KOPT-K1 (cell line): ENCODE results near the gene SFR1.

ENCODE experiments used
- H3K27ac ChIP-seq: fragments of 200-600 bp; sonication (generic); 2 replicates; pipeline ENCODE4 v1.5.1; 2016; ENCODE audit warnings: antibody characterized with exemption, mild to moderate bottlenecking, low read depth, low read length; ENCODE audit not compliant: poor library complexity, severe bottlenecking
- H3K36me3 ChIP-seq: fragments of 200-600 bp; sonication (generic); 2 replicates; pipeline ENCODE4 v1.5.1; 2017; ENCODE audit warnings: antibody characterized with exemption, mild to moderate bottlenecking, low read length, moderate library complexity; ENCODE audit not compliant: insufficient read depth
- H3K9me3 ChIP-seq: fragments of 200-600 bp; sonication (generic); 2 replicates; pipeline ENCODE4 v1.5.1; 2017; ENCODE audit warnings: antibody characterized with exemption, low read length, mild to moderate bottlenecking; ENCODE audit not compliant: insufficient read depth, poor library complexity, severe bottlenecking

SFR1 gene, protein sequence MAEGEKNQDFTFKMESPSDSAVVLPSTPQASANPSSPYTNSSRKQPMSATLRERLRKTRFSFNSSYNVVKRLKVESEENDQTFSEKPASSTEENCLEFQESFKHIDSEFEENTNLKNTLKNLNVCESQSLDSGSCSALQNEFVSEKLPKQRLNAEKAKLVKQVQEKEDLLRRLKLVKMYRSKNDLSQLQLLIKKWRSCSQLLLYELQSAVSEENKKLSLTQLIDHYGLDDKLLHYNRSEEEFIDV

DNA sequence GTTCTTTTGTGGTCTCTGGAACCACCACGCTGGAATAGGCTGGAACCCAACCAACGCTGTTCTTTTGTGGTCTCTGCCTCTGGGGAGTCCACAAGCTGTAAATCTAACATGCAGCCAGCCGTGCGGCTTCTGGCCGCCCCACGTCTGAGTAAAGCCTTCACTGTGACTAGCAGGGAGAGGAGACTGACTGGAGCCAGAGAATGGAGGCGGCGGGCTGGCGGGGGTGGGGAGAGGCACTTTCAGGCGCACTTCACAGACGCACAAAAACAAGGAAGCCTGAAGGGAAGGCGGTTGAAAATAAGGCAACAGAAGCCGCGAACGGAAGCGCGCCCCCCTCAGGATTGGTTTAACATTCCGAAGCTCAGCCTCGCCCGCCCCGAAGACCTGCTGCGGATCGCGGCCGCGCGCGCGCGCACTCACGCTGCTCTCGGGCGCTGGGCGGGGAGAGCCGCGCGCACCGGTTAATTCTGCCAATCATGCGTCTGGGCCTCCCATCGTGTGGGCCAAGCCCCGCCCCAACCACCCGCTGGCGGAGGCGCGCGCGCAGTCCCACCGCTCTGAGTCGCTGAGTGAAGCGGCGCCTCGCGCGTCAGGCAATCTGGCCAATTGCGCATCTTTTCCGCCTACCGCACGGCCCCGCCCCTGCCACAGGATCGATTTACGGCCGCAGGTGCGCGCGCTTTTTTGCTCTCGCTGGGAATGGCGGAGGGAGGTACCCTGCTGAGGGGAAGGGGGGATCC lies at the start of gene SFR1:
Gene SFR1 (plus strand): TSS at position 687 of the 740 bp plus-strand sequence. CDS start 13 bp downstream, at position 700.
- Histone ChIP-seq H3K9me3 (no peaks in the 10 kb centered on the region), H3K36me3 (peaks cover 14% of the 10 kb centered on the region; the same call in 1 of the 2 replicates), H3K27ac (peak within 1 kb of the TSS; percentile 94)

DNA sequence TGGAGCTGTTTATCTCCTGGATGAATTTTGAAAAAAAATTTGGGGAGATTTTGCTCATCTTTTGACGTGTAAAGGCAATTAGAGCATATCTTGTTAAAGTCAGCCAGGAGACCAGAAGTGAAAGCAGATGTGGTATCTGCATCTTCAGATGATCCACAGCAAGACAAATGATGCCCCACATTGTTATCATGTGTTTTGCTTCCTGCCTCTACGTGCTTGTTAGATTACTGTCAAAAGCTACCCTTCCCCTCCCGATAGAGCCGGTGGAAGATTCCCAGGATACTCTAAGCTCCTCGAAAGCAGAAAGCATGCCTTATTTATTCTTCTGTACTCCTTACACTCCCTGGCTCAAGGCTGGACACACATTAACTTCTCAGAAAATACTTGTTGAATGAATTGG lies 49.2 kb upstream of the SFR1 start:
- Histone ChIP-seq H3K27ac (no peak overlapping the region), H3K9me3 (no peaks in the 10 kb centered on the region)

DNA sequence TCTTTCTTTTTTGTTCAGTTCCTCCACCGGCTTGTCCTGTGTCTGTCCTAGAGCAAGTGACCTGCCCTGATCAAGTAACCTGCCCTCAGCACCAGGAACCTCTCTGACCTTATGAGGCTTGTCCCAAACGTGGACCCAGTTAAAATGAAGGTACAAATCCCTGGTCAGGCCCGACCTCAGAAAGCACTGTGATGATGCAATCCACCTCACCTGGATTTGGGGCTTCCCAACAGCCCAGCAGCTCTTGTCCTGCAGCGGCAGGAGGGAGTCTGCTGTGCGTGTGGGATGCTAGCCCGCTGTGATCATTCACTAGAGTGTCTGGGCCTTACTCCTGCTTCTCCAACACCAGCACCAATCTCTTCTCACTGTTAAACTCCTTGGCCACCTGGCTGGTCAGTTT lies 47.5 kb upstream of the SFR1 start:
- Histone ChIP-seq H3K36me3 (no peaks in the 10 kb centered on the region), H3K27ac (no peak overlapping the region), H3K9me3 (no peaks in the 10 kb centered on the region)

More for the DNA sequence above, 49.2 kb upstream of the SFR1 start:
- no peaks in the 10 kb centered on the region for H3K36me3 ChIP-seq

- Histone ChIP-seq H3K27ac (no peak overlapping the region), H3K9me3 (no peaks in the 10 kb centered on the region), H3K36me3 (no peaks in the 10 kb centered on the region)
Observed at GRCh38 chr10:104076743-104077160, 45.2 kb upstream of the SFR1 start.

GRCh38 chr10:104077247-104077646 lies 44.7 kb upstream of the SFR1 start:
- H3K27ac ChIP-seq: no peak overlapping the region
- no peaks in the 10 kb centered on the region for H3K36me3 ChIP-seq
- H3K9me3 ChIP-seq: no peaks in the 10 kb centered on the region

GRCh38 chr10:104077663-104078151 lies 44.3 kb upstream of the SFR1 start:
- no peak overlapping the region for H3K27ac ChIP-seq
- H3K36me3 ChIP-seq: no peaks in the 10 kb centered on the region
- no peaks in the 10 kb centered on the region for H3K9me3 ChIP-seq

- H3K36me3 ChIP-seq: no peaks in the 10 kb centered on the region
- no peak overlapping the region for H3K27ac ChIP-seq
- no peaks in the 10 kb centered on the region for H3K9me3 ChIP-seq
Observed at GRCh38 chr10:104080762-104081161, 41.2 kb upstream of the SFR1 start.

DNA sequence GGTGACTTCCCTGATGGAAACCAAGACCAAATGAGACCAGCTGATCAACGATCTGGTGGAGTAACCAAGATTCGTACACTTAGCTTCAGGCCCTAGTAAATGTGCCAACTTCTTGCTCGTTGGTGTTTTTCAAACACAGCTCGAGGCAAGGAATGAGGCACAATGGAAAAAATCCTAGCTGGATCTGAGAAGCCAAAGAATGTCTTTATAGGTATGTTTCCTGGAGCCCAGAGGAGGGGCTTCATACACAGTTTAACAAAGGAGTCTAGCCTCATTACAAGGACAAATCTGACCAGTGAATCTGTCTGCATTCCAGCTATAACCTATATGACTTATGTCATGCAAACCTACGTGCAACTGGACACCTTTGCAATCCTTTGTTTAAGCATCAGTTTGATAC lies 40.0 kb upstream of the SFR1 start:
- H3K36me3 ChIP-seq: no peaks in the 10 kb centered on the region
- no peak overlapping the region for H3K27ac ChIP-seq
- no peaks in the 10 kb centered on the region for H3K9me3 ChIP-seq

DNA sequence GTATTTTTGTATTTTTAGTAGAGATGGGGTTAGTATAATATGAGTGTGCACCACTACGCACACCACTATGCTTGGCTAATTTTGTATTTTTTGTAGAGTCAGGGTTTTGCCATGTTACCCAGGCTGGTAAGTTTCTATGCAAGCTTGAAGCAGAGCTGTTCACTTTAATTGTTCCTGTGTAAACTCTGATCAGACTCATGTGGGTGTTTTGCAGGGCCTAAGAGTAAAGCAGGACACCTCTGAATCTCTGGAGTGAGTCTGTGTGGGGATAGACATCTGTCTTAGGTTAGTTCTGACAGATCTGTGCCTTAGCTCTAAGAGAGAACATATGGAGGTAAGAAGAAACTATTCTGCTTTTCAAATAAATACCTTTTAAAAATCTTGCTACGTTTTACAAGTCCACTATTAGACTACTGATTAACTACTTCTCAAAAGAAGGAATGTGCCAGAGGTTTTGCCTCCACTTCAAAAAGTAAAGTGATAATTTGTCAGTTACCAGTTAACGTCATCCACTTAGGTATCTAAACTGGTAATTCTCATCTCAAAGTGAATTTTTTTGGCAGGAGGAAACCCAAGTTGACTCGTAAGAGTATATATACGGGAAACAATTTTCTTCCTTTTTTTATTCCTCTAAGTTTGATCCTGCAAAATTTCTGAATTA lies 37.4 kb upstream of the SFR1 start:
- no peaks in the 10 kb centered on the region for H3K9me3 ChIP-seq
- H3K36me3 ChIP-seq: no peaks in the 10 kb centered on the region
- no peak overlapping the region for H3K27ac ChIP-seq

GRCh38 chr10:104085801-104086400 lies 36.1 kb upstream of the SFR1 start, which contains the start of gene COL17A1:
COL17A1 (minus strand) TSS chr10:104085880; CDS start chr10:104080673, 5,207 bp downstream.
- no peak within 1 kb of the TSS for H3K27ac ChIP-seq

DNA sequence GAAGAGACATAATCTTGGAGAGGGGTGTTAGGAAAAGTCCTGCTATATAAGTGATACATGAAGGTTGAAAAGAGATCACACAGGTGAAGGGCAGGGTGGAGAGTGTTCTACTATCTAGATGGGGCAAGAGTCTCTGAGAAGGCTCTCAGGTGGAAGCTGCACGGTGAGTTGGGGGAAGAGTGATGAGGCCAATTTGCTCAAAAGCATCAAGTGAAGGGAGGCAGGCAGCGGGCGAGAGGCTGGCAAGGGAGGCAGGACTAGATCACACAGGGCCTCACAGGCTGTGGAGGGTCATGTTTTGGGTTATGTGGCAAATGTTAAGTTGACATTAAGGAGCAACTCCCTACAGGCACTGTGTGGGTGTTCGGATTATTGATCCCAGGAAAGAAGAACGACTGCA lies 33.7 kb upstream of the SFR1 start:
- Histone ChIP-seq H3K27ac (no peak overlapping the region), H3K9me3 (no peaks in the 10 kb centered on the region), H3K36me3 (no peaks in the 10 kb centered on the region)

More at GRCh38 chr10:104085801-104086400, 36.1 kb upstream of the SFR1 start, which contains the start of gene COL17A1:
- no peaks in the 10 kb centered on the region for H3K36me3 ChIP-seq
- H3K9me3 ChIP-seq: no peaks in the 10 kb centered on the region

- Histone ChIP-seq H3K27ac (no peak overlapping the region), H3K36me3 (no peaks in the 10 kb centered on the region), H3K9me3 (no peaks in the 10 kb centered on the region)
Observed at GRCh38 chr10:104089621-104090020, 32.4 kb upstream of the SFR1 start.

GRCh38 chr10:104090611-104091010 lies 31.4 kb upstream of the SFR1 start:
- H3K36me3 ChIP-seq: no peaks in the 10 kb centered on the region
- no peak overlapping the region for H3K27ac ChIP-seq
- no peaks in the 10 kb centered on the region for H3K9me3 ChIP-seq

DNA sequence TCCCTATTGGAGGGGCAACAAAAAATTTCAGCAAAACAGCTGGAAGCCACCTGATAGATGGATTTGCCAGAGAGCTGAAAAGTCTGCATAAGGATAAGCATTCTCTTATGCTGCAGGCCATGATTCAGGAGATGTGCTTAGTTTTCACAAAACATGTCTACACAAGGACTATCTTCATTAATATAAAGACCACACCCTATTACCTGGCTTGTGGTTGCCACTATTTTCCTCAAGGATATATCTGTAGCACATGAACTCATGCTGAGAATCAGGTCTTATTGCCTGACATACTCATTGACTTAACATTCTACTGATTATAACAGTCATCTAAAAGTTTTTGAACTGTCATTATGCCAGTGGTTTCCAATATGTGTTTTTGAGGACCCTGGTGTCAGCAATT lies 29.2 kb upstream of the SFR1 start:
- no peaks in the 10 kb centered on the region for H3K36me3 ChIP-seq
- H3K27ac ChIP-seq: no peak overlapping the region
- H3K9me3 ChIP-seq: peaks cover 9% of the 10 kb centered on the region

GRCh38 chr10:104096692-104097091 lies 25.3 kb upstream of the SFR1 start:
- Histone ChIP-seq H3K9me3 (peaks cover 9% of the 10 kb centered on the region), H3K36me3 (no peaks in the 10 kb centered on the region), H3K27ac (no peak overlapping the region)
